ENCODE data around the gene ZFAND3.

The ZFAND3 gene

DNA sequence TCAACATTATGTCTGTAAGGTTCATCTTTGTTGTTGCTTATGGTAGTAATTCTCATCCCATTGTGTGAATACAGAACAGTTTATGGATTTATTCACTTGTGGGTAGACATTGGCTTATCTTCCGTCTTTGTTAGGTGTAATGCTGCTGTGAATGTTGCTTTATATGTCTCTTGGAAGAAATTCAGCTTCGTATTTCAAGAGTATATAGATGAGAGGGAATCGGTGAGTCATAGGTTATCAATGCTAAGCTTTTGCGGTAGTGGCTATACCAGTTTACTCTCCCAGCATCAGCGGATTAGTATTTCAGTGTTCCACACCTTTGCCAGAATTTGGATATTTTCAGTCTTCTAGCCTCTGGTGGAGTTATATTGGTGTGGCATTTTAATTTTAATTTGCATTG, 77.8 kb downstream of the ZFAND3 start:
- WGBS, 2 experiments (ENCODE audit: insufficient coverage in 2 of 2), result 55 to 65% methylated on average over 1 to 4 of the region's 5 CpGs
- Histone ChIP-seq H3K27ac (ENCODE audit: low read depth, low read length, severe bottlenecking) (no peak overlapping the region), H3K36me3 (ENCODE audit: control insufficient read depth, insufficient read depth, low read length) (peaks cover 8% of the 10 kb centered on the region), H3K4me3 (ENCODE audit: extremely low read depth, insufficient read depth, low read length, poor library complexity, severe bottlenecking) (no peak overlapping the region), H3K9me3 (ENCODE audit: control insufficient read depth, low read length) (no peaks in the 10 kb centered on the region), H3K4me1 (ENCODE audit: control insufficient read depth, insufficient read depth, low read length, poor library complexity, severe bottlenecking) (peaks cover 9% of the 10 kb centered on the region)

DNA sequence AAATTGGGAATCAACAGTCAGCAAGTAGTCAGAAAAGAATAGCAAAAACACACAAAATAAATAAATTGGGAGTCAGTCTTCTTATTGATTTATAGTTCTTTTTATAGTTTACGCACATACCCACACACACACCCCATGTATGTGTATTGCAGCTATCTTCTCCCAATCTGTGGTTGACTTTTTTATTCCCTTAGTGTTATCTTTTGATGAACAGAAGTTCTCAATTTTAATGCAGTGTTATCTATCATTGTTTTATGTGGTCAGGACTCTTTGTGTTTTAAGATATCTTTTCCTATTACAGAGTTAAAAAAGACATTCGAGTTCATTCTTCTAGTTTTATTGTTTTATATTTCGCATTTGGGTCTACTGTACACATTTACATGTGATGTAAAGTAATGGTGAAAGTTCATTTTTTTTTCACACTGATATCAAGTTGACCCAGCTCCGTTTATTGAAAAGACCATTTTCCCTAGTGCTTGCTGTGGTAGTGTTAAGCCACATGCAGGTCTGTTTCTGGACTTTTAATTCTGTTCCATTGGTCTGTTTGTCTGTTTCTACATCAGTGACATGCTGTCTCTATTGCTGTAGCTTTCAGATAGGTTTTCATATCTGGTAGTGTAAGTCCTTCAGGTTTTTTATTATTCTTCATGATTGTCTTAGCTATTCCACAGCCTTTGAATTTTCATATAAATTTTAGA, 78.4 kb downstream of the ZFAND3 start:
- Histone ChIP-seq H3K27ac (ENCODE audit: low read depth, low read length, severe bottlenecking) (no peak overlapping the region), H3K9me3 (ENCODE audit: control insufficient read depth, low read length) (no peaks in the 10 kb centered on the region), H3K4me1 (ENCODE audit: control insufficient read depth, insufficient read depth, low read length, poor library complexity, severe bottlenecking) (peaks cover 9% of the 10 kb centered on the region), H3K4me3 (ENCODE audit: extremely low read depth, insufficient read depth, low read length, poor library complexity, severe bottlenecking) (no peak overlapping the region), H3K36me3 (ENCODE audit: control insufficient read depth, insufficient read depth, low read length) (peaks cover 8% of the 10 kb centered on the region)
- WGBS, 2 experiments (ENCODE audit: insufficient coverage in 2 of 2), result no CpG with 5 or more reads among the region's 4 CpGs

DNA sequence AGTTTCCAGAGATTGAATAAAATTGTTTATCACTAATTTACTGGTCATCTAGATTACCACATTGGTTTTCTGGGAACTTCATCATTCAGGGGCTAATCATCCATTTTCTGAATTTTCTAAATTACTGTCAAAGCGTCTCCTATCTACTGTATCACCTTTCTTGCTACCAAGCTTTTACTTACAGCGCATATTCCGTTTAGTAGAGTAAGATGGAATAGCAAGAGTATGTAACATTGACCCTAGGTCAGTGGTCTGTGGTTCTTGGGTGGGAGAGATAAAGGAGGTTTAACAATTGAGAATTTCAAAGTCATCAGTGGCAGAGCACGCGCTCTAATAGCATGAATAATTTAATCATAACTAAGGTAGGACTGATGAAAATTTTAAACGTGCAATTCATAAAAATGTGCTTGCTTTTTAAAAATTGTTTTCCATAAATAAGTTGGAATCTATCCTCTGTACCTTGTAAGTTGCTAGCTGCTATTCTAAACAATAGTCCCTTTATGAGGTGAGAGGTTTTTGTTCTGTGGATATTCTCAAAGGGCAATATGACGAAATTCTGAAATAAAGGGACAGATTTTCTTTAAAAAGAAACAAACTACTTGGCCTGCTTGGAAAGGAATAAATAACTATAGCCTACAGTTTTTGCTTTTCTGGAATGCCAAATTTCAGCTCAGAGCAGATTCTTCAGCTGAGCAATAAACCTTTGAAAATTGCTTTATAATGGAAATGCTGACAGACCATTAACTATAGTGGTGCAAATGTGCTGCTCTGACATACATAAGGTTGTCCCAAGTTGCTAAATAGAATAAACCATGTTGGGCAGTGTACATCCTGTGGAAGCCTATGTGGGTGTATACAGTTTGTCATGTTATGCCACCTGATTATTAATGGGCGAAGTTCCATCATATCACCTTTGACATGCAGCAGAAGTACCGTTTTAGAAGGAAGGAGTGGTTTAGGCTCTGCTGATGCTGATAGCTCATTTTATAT, 84.1 kb downstream of the ZFAND3 start:
- WGBS, 2 experiments (ENCODE audit: insufficient coverage in 2 of 2), result 95% methylated on average over 3 of the region's 9 CpGs; no CpG with 5 or more reads in 1 of the 2 experiments
- Histone ChIP-seq H3K4me3 (ENCODE audit: extremely low read depth, insufficient read depth, low read length, poor library complexity, severe bottlenecking) (no peak overlapping the region), H3K4me1 (ENCODE audit: control insufficient read depth, insufficient read depth, low read length, poor library complexity, severe bottlenecking) (peaks cover 3% of the 10 kb centered on the region), H3K36me3 (ENCODE audit: control insufficient read depth, insufficient read depth, low read length) (no peaks in the 10 kb centered on the region), H3K9me3 (ENCODE audit: control insufficient read depth, low read length) (no peaks in the 10 kb centered on the region), H3K27ac (ENCODE audit: low read depth, low read length, severe bottlenecking) (no peak overlapping the region)

- H3K4me1 ChIP-seq (ENCODE audit: control insufficient read depth, insufficient read depth, low read length, poor library complexity, severe bottlenecking), result peaks cover 3% of the 10 kb centered on the region
- no peaks in the 10 kb centered on the region for H3K9me3 ChIP-seq (ENCODE audit: control insufficient read depth, low read length)
- 100% methylated on average over 1 to 2 of the region's 3 CpGs for WGBS, 2 experiments (ENCODE audit: insufficient coverage in 2 of 2)
- H3K27ac ChIP-seq (ENCODE audit: low read depth, low read length, severe bottlenecking), result no peak overlapping the region
- no peaks in the 10 kb centered on the region for H3K36me3 ChIP-seq (ENCODE audit: control insufficient read depth, insufficient read depth, low read length)
- H3K4me3 ChIP-seq (ENCODE audit: extremely low read depth, insufficient read depth, low read length, poor library complexity, severe bottlenecking), result no peak overlapping the region
Observed at GRCh38 chr6:37904590-37904989, 85.1 kb downstream of the ZFAND3 start.

- Histone ChIP-seq H3K4me3 (ENCODE audit: extremely low read depth, insufficient read depth, low read length, poor library complexity, severe bottlenecking) (no peak overlapping the region), H3K27ac (ENCODE audit: low read depth, low read length, severe bottlenecking) (no peak overlapping the region), H3K9me3 (ENCODE audit: control insufficient read depth, low read length) (no peaks in the 10 kb centered on the region), H3K4me1 (ENCODE audit: control insufficient read depth, insufficient read depth, low read length, poor library complexity, severe bottlenecking) (peaks cover 3% of the 10 kb centered on the region), H3K36me3 (ENCODE audit: control insufficient read depth, insufficient read depth, low read length) (no peaks in the 10 kb centered on the region)
- WGBS, 2 experiments (ENCODE audit: insufficient coverage in 2 of 2), result 86% methylated on average over 1 of the region's 4 CpGs; no CpG with 5 or more reads in 1 of the 2 experiments
Observed at GRCh38 chr6:37906121-37906520, 86.6 kb downstream of the ZFAND3 start.

DNA sequence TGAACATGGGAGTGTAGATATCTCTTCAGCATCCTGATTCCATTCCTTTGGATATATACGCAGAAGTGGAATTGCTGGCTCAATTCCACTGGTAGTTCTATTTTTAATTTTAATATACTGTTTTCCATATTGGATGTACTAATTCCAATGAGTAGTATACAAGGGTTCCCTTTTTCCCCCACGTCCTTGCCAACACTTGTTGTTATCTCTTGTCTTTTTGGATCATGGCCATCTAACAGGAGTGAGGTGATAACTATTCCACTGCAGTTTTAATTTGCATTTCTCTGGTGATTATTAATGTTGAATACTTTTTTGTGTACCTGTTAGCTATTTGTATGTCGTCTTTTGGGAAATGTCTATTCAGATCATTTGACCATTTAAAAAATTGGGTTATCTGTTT, 91.5 kb downstream of the ZFAND3 start:
- WGBS, 2 experiments (ENCODE audit: insufficient coverage in 2 of 2), result 100% methylated on average over 1 of the region's 3 CpGs; no CpG with 5 or more reads in 1 of the 2 experiments

DNA sequence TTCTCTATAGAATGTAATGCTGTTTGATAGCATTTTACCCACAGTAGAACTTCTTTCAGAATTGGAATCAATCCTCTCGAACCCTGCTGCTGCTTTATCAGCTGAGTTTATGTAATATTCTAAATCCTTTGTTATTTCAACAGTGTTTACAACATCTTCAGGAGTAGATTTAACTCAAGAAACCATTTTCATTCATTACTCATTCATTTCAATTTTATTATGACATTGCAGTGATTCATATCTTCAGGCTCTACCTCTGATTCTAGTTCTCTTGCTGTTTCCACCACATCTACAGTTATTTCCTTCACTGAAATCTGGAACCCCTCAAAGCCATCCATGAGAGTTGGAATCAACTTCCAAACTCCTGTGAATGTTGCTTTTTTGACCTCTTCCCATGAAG, 93.7 kb downstream of the ZFAND3 start:
- Histone ChIP-seq H3K4me1 (ENCODE audit: control insufficient read depth, insufficient read depth, low read length, poor library complexity, severe bottlenecking) (no peaks in the 10 kb centered on the region), H3K36me3 (ENCODE audit: control insufficient read depth, insufficient read depth, low read length) (peaks cover 13% of the 10 kb centered on the region), H3K9me3 (ENCODE audit: control insufficient read depth, low read length) (no peaks in the 10 kb centered on the region), H3K4me3 (ENCODE audit: extremely low read depth, insufficient read depth, low read length, poor library complexity, severe bottlenecking) (no peak overlapping the region), H3K27ac (ENCODE audit: low read depth, low read length, severe bottlenecking) (no peak overlapping the region)
- no CpG with 5 or more reads among the region's 1 CpG for WGBS, 2 experiments (ENCODE audit: insufficient coverage in 2 of 2)

More for the DNA sequence above, 91.5 kb downstream of the ZFAND3 start:
- Histone ChIP-seq H3K4me1 (ENCODE audit: control insufficient read depth, insufficient read depth, low read length, poor library complexity, severe bottlenecking) (no peaks in the 10 kb centered on the region), H3K27ac (ENCODE audit: low read depth, low read length, severe bottlenecking) (no peak overlapping the region), H3K9me3 (ENCODE audit: control insufficient read depth, low read length) (no peaks in the 10 kb centered on the region), H3K36me3 (ENCODE audit: control insufficient read depth, insufficient read depth, low read length) (peaks cover 6% of the 10 kb centered on the region), H3K4me3 (ENCODE audit: extremely low read depth, insufficient read depth, low read length, poor library complexity, severe bottlenecking) (no peak overlapping the region)

DNA sequence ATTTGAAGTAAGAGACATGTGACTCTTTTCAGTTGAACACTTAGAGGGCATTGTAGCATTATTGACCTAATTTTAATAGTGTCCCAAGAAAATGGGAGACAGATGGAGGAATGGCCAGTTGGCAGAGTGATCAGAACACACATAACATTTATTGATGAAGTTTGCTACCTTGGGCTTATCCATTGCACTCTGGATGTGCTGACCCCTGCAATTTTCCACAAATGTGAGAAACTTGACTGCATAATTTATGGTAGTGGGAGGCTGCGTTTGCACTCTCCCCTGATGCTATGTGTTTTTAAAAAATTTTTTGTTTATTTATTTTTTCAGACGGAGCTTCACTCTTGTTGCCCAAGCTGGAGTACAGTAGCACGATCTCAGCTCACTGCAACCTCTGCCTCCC, 95.9 kb downstream of the ZFAND3 start:
- no peak overlapping the region for H3K27ac ChIP-seq (ENCODE audit: low read depth, low read length, severe bottlenecking)
- no peaks in the 10 kb centered on the region for H3K4me1 ChIP-seq (ENCODE audit: control insufficient read depth, insufficient read depth, low read length, poor library complexity, severe bottlenecking)
- 86 to 94% methylated on average over 2 to 3 of the region's 3 CpGs for WGBS, 2 experiments (ENCODE audit: insufficient coverage in 2 of 2)
- no peaks in the 10 kb centered on the region for H3K9me3 ChIP-seq (ENCODE audit: control insufficient read depth, low read length)
- peaks cover 13% of the 10 kb centered on the region for H3K36me3 ChIP-seq (ENCODE audit: control insufficient read depth, insufficient read depth, low read length)
- H3K4me3 ChIP-seq (ENCODE audit: extremely low read depth, insufficient read depth, low read length, poor library complexity, severe bottlenecking), result no peak overlapping the region

GRCh38 chr6:37916149-37916548, 96.6 kb downstream of the ZFAND3 start:
- no peak overlapping the region for H3K4me3 ChIP-seq (ENCODE audit: extremely low read depth, insufficient read depth, low read length, poor library complexity, severe bottlenecking)
- no peaks in the 10 kb centered on the region for H3K4me1 ChIP-seq (ENCODE audit: control insufficient read depth, insufficient read depth, low read length, poor library complexity, severe bottlenecking)
- H3K9me3 ChIP-seq (ENCODE audit: control insufficient read depth, low read length), result no peaks in the 10 kb centered on the region
- WGBS, 2 experiments (ENCODE audit: insufficient coverage in 2 of 2), result 89 to 97% methylated on average over 7 to 8 of the region's 8 CpGs
- peaks cover 13% of the 10 kb centered on the region for H3K36me3 ChIP-seq (ENCODE audit: control insufficient read depth, insufficient read depth, low read length)
- H3K27ac ChIP-seq (ENCODE audit: low read depth, low read length, severe bottlenecking), result no peak overlapping the region

DNA sequence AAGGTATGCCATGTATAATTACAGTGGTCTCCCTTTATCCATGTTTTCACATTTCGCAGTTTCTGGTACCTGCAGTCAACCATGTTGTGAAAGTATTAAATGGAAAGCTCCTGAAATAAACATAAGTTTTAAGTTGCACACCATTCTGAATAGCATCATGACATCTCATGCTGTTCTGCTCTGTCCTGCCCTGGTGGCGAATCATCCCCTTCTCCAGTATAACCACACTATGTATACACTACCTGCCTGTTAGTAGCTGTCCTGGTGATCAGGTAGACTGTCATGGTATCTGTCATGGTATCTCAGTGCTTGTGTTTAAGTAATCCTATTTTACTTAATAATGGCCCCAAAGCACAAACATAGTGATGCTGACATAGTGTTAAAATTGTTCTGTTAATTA, 97.1 kb downstream of the ZFAND3 start:
- H3K4me3 ChIP-seq (ENCODE audit: extremely low read depth, insufficient read depth, low read length, poor library complexity, severe bottlenecking), result no peak overlapping the region
- no peak overlapping the region for H3K27ac ChIP-seq (ENCODE audit: low read depth, low read length, severe bottlenecking)
- H3K36me3 ChIP-seq (ENCODE audit: control insufficient read depth, insufficient read depth, low read length), result peaks cover 13% of the 10 kb centered on the region
- H3K4me1 ChIP-seq (ENCODE audit: control insufficient read depth, insufficient read depth, low read length, poor library complexity, severe bottlenecking), result no peaks in the 10 kb centered on the region
- WGBS, 2 experiments (ENCODE audit: insufficient coverage in 2 of 2), result 100% methylated on average over 1 of the region's 2 CpGs
- no peaks in the 10 kb centered on the region for H3K9me3 ChIP-seq (ENCODE audit: control insufficient read depth, low read length)
